Vagina (tissue), 2 donors: Measurements from ENCODE around the gene NELL1. TPM values are rescaled to one million over a fixed set of nuclear protein-coding genes. Genes with fewer than 3 reads are reported as not detected.

Source experiments
- DNase-seq, 2 donors: peaks; one replicate each; pipeline ENCODE4 v3.0.0-alpha.2; 2017; ENCODE audit errors: extremely low spot score in 2 of 2
- H3K27ac ChIP-seq: fragments of 200-600 bp; sonication (generic); one replicate; pipeline ENCODE4 v1.5.1; 2019
- H3K27me3 ChIP-seq: fragments of 200-600 bp; sonication (generic); one replicate; pipeline ENCODE4 v1.5.1; 2019
- H3K36me3 ChIP-seq, 2 donors: fragments of 200-600 bp; sonication (generic); one replicate each; pipeline ENCODE4 v1.5.1; 2017 to 2019
- H3K4me1 ChIP-seq: fragments of 200-600 bp; sonication (generic); one replicate; pipeline ENCODE4 v1.5.1; 2019
- H3K4me3 ChIP-seq, 2 donors: fragments of 200-600 bp; sonication (generic); 1 replicate in 1 of 2; 2 replicates in 1 of 2; pipeline ENCODE4 v1.5.1; 2016 to 2019
- H3K9me3 ChIP-seq: fragments of 200-600 bp; sonication (generic); one replicate; pipeline ENCODE4 v1.5.1; 2019
- CTCF ChIP-seq, 3 experiments: fragments of 450-650 bp in 2 of 3; fragments of 200-600 bp in 1 of 3; sonication (generic) in 1 of 3; IDR thresholded peaks; one replicate each; pipeline ENCODE4 v1.5.1; 2017 to 2019; ENCODE audit warnings: antibody characterized with exemption in 3 of 3, mild to moderate bottlenecking in 2 of 3, moderate library complexity in 2 of 3
- POLR2A ChIP-seq, 2 donors: fragments of 450-650 bp; IDR thresholded peaks; one replicate each; pipeline ENCODE4 v1.6.1; 2017; ENCODE audit warnings: antibody characterized with exemption in 2 of 2, mild to moderate bottlenecking in 2 of 2, moderate library complexity in 2 of 2
- POLR2AphosphoS5 ChIP-seq, 2 donors: sonication (generic); formaldehyde crosslinking; IDR thresholded peaks; one replicate each; pipeline ENCODE4 v1.9.0; 2017; ENCODE audit warnings: antibody characterized with exemption in 2 of 2, mild to moderate bottlenecking in 2 of 2, low read depth in 1 of 2; ENCODE audit not compliant: insufficient read depth in 1 of 2
- intact Hi-C: fragments of 100-400 bp; cut with DNase I; formaldehyde crosslinking; loops from one replicate; pipeline ENCODE4 v1.15.1; 2023
- total RNA-seq: library from RNA; depleted of rRNA; stranded (reverse); fragments of >200 nt; gene quantifications from one replicate; pipeline ENCODE4 v1.2.3, GENCODE V29; 2016

NELL1 gene
- total RNA-seq, 1 donor from 2014 or later, result 0.49 TPM

- no peak overlapping the region for H3K27ac ChIP-seq
- no peaks in the 10 kb centered on the region for H3K36me3 ChIP-seq
- no peak overlapping the region for H3K4me3 ChIP-seq
- H3K27me3 ChIP-seq, result no peaks in the 10 kb centered on the region
- no peak for TF ChIP-seq POLR2AphosphoS5 (IDR thresholded peaks at IDR 0.05; ENCODE audit: insufficient read depth in 1 of 2, low read depth in 1 of 2)
- no peak for TF ChIP-seq CTCF (IDR thresholded peaks at IDR 0.05)
- no peak for TF ChIP-seq POLR2A (IDR thresholded peaks at IDR 0.05)
- intact Hi-C loops, result no loop called here
- DNase-seq, result no peak
- H3K4me1 ChIP-seq, result no peaks in the 10 kb centered on the region
- H3K9me3 ChIP-seq, result no peaks in the 10 kb centered on the region
These were observed 368.5 kb downstream of the NELL1 start for GRCh38 chr11:21037850-21038249.

GRCh38 chr11:21038801-21039200 lies 369.4 kb downstream of the NELL1 start:
- TF ChIP-seq CTCF (IDR thresholded peaks at IDR 0.05) (no peak), POLR2A (IDR thresholded peaks at IDR 0.05) (no peak), POLR2AphosphoS5 (IDR thresholded peaks at IDR 0.05; ENCODE audit: insufficient read depth in 1 of 2, low read depth in 1 of 2) (no peak)
- DNase-seq, result no peak
- no peaks in the 10 kb centered on the region for H3K4me1 ChIP-seq
- intact Hi-C loops, result no loop called here
- no peaks in the 10 kb centered on the region for H3K27me3 ChIP-seq
- no peaks in the 10 kb centered on the region for H3K9me3 ChIP-seq
- no peak overlapping the region for H3K27ac ChIP-seq
- no peak overlapping the region for H3K4me3 ChIP-seq
- H3K36me3 ChIP-seq, result no peaks in the 10 kb centered on the region

GRCh38 chr11:21040630-21041029 lies 371.2 kb downstream of the NELL1 start:
- no peaks in the 10 kb centered on the region for H3K4me1 ChIP-seq
- intact Hi-C loops, result no loop called here
- no peaks in the 10 kb centered on the region for H3K9me3 ChIP-seq
- no peak for DNase-seq
- H3K4me3 ChIP-seq, result no peak overlapping the region
- TF ChIP-seq POLR2A (IDR thresholded peaks at IDR 0.05), result no peak
- H3K27ac ChIP-seq, result no peak overlapping the region
- H3K36me3 ChIP-seq, result no peaks in the 10 kb centered on the region
- H3K27me3 ChIP-seq, result no peaks in the 10 kb centered on the region

- intact Hi-C loops, result no loop called here
- Histone ChIP-seq H3K27me3 (no peaks in the 10 kb centered on the region), H3K36me3 (no peaks in the 10 kb centered on the region), H3K27ac (no peak overlapping the region), H3K4me1 (no peaks in the 10 kb centered on the region), H3K9me3 (no peaks in the 10 kb centered on the region), H3K4me3 (no peak overlapping the region)
- TF ChIP-seq POLR2A (IDR thresholded peaks at IDR 0.05), result no peak
- no peak for TF ChIP-seq POLR2AphosphoS5 (IDR thresholded peaks at IDR 0.05; ENCODE audit: insufficient read depth in 1 of 2, low read depth in 1 of 2)
- no peak for TF ChIP-seq CTCF (IDR thresholded peaks at IDR 0.05)
- DNase-seq, result no peak
These were observed 379.2 kb downstream of the NELL1 start for GRCh38 chr11:21048626-21049025.

GRCh38 chr11:21053466-21053865 lies 384.1 kb downstream of the NELL1 start:
- intact Hi-C loops, result no loop called here
- H3K36me3 ChIP-seq, result no peaks in the 10 kb centered on the region
- H3K4me1 ChIP-seq, result no peaks in the 10 kb centered on the region
- H3K27me3 ChIP-seq, result no peaks in the 10 kb centered on the region
- no peak for DNase-seq
- no peaks in the 10 kb centered on the region for H3K9me3 ChIP-seq
- H3K4me3 ChIP-seq, result no peak overlapping the region
- no peak overlapping the region for H3K27ac ChIP-seq
- TF ChIP-seq CTCF (IDR thresholded peaks at IDR 0.05) (no peak), POLR2AphosphoS5 (IDR thresholded peaks at IDR 0.05; ENCODE audit: insufficient read depth in 1 of 2, low read depth in 1 of 2) (no peak), POLR2A (IDR thresholded peaks at IDR 0.05) (no peak)

GRCh38 chr11:21056644-21057043 lies 387.3 kb downstream of the NELL1 start:
- intact Hi-C loops, result no loop called here
- H3K4me1 ChIP-seq, result no peaks in the 10 kb centered on the region
- no peaks in the 10 kb centered on the region for H3K27me3 ChIP-seq
- no peaks in the 10 kb centered on the region for H3K9me3 ChIP-seq
- DNase-seq, result no peak
- no peaks in the 10 kb centered on the region for H3K36me3 ChIP-seq
- no peak overlapping the region for H3K4me3 ChIP-seq
- no peak overlapping the region for H3K27ac ChIP-seq
- TF ChIP-seq POLR2A (IDR thresholded peaks at IDR 0.05), result no peak
- no peak for TF ChIP-seq CTCF (IDR thresholded peaks at IDR 0.05)
- no peak for TF ChIP-seq POLR2AphosphoS5 (IDR thresholded peaks at IDR 0.05; ENCODE audit: insufficient read depth in 1 of 2, low read depth in 1 of 2)
